Smooth muscle cell (in vitro differentiated cells): ENCODE results near the gene MT1E. TPM values are rescaled to one million over a fixed set of nuclear protein-coding genes. Genes with fewer than 3 reads are reported as not detected.

Source experiments
- DNase-seq: peaks from one replicate; lab custom pipeline; 2025; ENCODE audit not compliant: unreplicated experiment; lab: John Stamatoyannopoulos, UW
- H2AFZ ChIP-seq: fragments of 200-600 bp; sonication (generic); 2 replicates; pipeline ENCODE4 v1.6.0; 2016; ENCODE audit warnings: antibody characterized with exemption, low read depth, mild to moderate bottlenecking
- H3F3A ChIP-seq: fragments of 200-600 bp; sonication (generic); 2 replicates; pipeline ENCODE4 v1.6.0; 2017; ENCODE audit warnings: antibody characterized with exemption, low read depth
- H3K27ac ChIP-seq: fragments of 200-600 bp; sonication (generic); 2 replicates; pipeline ENCODE4 v1.5.1; 2016; ENCODE audit warnings: low read depth, mild to moderate bottlenecking
- H3K27me3 ChIP-seq: fragments of 200-600 bp; sonication (generic); 2 replicates; pipeline ENCODE4 v1.6.1; 2016; ENCODE audit warnings: low read depth, mild to moderate bottlenecking
- H3K36me3 ChIP-seq: fragments of 200-600 bp; sonication (generic); 2 replicates; pipeline ENCODE4 v1.5.1; 2016; ENCODE audit warnings: low read depth
- H3K4me1 ChIP-seq: fragments of 200-600 bp; sonication (generic); 2 replicates; pipeline ENCODE4 v1.5.1; 2016; ENCODE audit warnings: low read depth
- H3K4me2 ChIP-seq: fragments of 200-600 bp; sonication (generic); 2 replicates; pipeline ENCODE4 v1.6.0; 2016; ENCODE audit warnings: mild to moderate bottlenecking
- H3K4me3 ChIP-seq: fragments of 200-600 bp; sonication (generic); 2 replicates; pipeline ENCODE4 v1.5.1; 2016; ENCODE audit warnings: mild to moderate bottlenecking
- H3K79me2 ChIP-seq: fragments of 200-600 bp; sonication (generic); 2 replicates; pipeline ENCODE4 v1.6.0; 2016; ENCODE audit warnings: low read depth, mild to moderate bottlenecking
- H3K9ac ChIP-seq: fragments of 200-600 bp; sonication (generic); 2 replicates; pipeline ENCODE4 v1.6.0; 2016; ENCODE audit warnings: low read depth
- H3K9me3 ChIP-seq: fragments of 200-600 bp; sonication (generic); replicated peaks from 2 replicates; pipeline ENCODE4 v1.5.1; 2016; ENCODE audit warnings: low read depth
- H4K20me1 ChIP-seq: fragments of 200-600 bp; sonication (generic); 2 replicates; pipeline ENCODE4 v1.6.0; 2016; ENCODE audit warnings: low read depth
- CTCF ChIP-seq: fragments of 200-600 bp; sonication (generic); IDR thresholded peaks from 2 replicates; pipeline ENCODE4 v1.5.1; 2017; ENCODE audit warnings: borderline replicate concordance, mild to moderate bottlenecking, antibody characterized with exemption; ENCODE audit not compliant: insufficient read depth, poor library complexity, severe bottlenecking
- WGBS: methylation state at CpG from one replicate; pipeline ENCODE4 v1.1.7; 2016; ENCODE audit warnings: low lambda C conversion rate; 5-methylcytosine and 5-hydroxymethylcytosine counted together
- polyA plus RNA-seq: library from polyadenylated mRNA; unstranded; fragments of >200 nt; fragmentation: Nextera tagmentation; extraction: Ambion mirVana; gene quantifications from 2 replicates; pipeline ENCODE4 v1.2.1, GENCODE V29; 2016
- total RNA-seq: library from RNA; depleted of rRNA; stranded (reverse); fragments of >200 nt; gene quantifications from 2 replicates; pipeline ENCODE4 v1.2.3, GENCODE V29; 2014

The MT1E gene
- total and polyA plus RNA-seq, 2 experiments from 2014 or later = 2.0 to 10.3 TPM

GRCh38 chr16:56628486-56629350 is 3.1 kb downstream of the MT1E start:
- H3K36me3 ChIP-seq = no peaks in the 10 kb centered on the region
- no peak overlapping the region for H2AFZ ChIP-seq
- WGBS = 85% methylated on average over 9 of the region's 9 CpGs
- no peak overlapping the region for H3K4me2 ChIP-seq
- H3K27ac ChIP-seq = no peak overlapping the region
- DNase-seq = no peak
- H3F3A ChIP-seq = peaks cover 3% of the 10 kb centered on the region
- peaks cover 37% of the 10 kb centered on the region for H3K27me3 ChIP-seq
- H3K9ac ChIP-seq = no peak overlapping the region
- peaks cover 10% of the 10 kb centered on the region for H3K4me1 ChIP-seq
- H4K20me1 ChIP-seq = no peaks in the 10 kb centered on the region
- no peaks in the 10 kb centered on the region for H3K9me3 ChIP-seq
- no peak for TF ChIP-seq CTCF
- no peak overlapping the region for H3K4me3 ChIP-seq
- no peaks in the 10 kb centered on the region for H3K79me2 ChIP-seq

GRCh38 chr16:56629531-56629930 is 4.0 kb downstream of the MT1E start:
- Histone ChIP-seq H3K36me3 (no peaks in the 10 kb centered on the region), H3K79me2 (no peaks in the 10 kb centered on the region), H3K4me3 (no peak overlapping the region), H3F3A (peaks cover 3% of the 10 kb centered on the region), H3K9ac (no peak overlapping the region), H3K27me3 (peaks cover 45% of the 10 kb centered on the region), H3K9me3 (no peaks in the 10 kb centered on the region), H2AFZ (no peak overlapping the region), H3K4me2 (no peak overlapping the region), H3K4me1 (peaks cover 10% of the 10 kb centered on the region), H4K20me1 (no peaks in the 10 kb centered on the region), H3K27ac (no peak overlapping the region)
- TF ChIP-seq CTCF = no peak
- DNase-seq = no peak
- WGBS = 22% methylated on average over 3 of the region's 3 CpGs

GRCh38 chr16:56630134-56630533 is 4.6 kb downstream of the MT1E start:
- TF ChIP-seq CTCF = no peak

More at GRCh38 chr16:56630134-56630533, 4.6 kb downstream of the MT1E start:
- Histone ChIP-seq H3K4me3 (no peak overlapping the region), H4K20me1 (no peaks in the 10 kb centered on the region), H3K9me3 (no peaks in the 10 kb centered on the region), H3K9ac (no peak overlapping the region), H3K4me1 (peaks cover 12% of the 10 kb centered on the region), H3K4me2 (no peak overlapping the region), H3K79me2 (no peaks in the 10 kb centered on the region), H3F3A (peaks cover 3% of the 10 kb centered on the region), H3K27me3 (peaks cover 46% of the 10 kb centered on the region), H2AFZ (no peak overlapping the region), H3K36me3 (no peaks in the 10 kb centered on the region), H3K27ac (no peak overlapping the region)
- DNase-seq = no peak
- 64% methylated on average over 3 of the region's 3 CpGs for WGBS
